ENCODE measurements around the gene GALK1.

DNA sequence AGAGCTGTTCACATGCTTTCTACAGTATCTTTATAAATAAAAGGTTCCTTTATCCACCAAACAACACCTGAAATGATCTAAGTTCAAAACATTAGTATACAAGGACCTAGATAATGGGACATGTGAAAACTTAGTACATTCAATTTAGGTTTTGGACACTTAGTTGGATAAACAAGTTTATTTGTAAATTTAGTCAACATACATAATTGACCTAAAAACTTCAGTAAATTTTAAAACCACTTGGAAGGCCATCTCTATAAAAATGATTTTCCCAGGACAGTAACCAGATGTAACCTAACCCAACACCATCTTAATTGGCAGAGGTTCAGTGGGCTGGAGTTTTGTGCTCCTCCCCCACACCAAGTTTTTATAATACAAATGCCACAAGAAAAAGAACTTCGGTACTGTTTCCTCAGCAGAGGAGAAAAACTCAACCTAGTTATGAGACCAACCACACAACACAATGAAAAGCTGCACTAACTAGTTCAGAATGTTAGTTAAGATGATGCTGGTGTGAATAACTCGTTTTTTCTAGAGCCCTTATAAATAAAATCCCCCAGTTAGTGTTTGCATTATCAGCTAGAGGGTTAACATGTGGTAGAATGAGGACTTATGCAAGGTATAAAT is 12.4 kb upstream of the GALK1 start:
- TF ChIP-seq, protein P1, sequence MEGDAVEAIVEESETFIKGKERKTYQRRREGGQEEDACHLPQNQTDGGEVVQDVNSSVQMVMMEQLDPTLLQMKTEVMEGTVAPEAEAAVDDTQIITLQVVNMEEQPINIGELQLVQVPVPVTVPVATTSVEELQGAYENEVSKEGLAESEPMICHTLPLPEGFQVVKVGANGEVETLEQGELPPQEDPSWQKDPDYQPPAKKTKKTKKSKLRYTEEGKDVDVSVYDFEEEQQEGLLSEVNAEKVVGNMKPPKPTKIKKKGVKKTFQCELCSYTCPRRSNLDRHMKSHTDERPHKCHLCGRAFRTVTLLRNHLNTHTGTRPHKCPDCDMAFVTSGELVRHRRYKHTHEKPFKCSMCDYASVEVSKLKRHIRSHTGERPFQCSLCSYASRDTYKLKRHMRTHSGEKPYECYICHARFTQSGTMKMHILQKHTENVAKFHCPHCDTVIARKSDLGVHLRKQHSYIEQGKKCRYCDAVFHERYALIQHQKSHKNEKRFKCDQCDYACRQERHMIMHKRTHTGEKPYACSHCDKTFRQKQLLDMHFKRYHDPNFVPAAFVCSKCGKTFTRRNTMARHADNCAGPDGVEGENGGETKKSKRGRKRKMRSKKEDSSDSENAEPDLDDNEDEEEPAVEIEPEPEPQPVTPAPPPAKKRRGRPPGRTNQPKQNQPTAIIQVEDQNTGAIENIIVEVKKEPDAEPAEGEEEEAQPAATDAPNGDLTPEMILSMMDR (conservative IDR thresholded peaks at IDR 0.05; ENCODE audit: low read depth, low read length): no peak
- no peak for TF ChIP-seq EZH2 (IDR thresholded peaks at IDR 0.05; ENCODE audit: low read length, unreplicated experiment)

Data from PC-3 (cell line).